CD4-positive, alpha-beta T cell treated with Interleukin-1 beta for 1 hour (primary cell): ENCODE results near the gene MICAL1.

Source experiments
- DNase-seq, 2 donors: peaks; one replicate each; pipeline ENCODE4 v3.0.0-alpha.2; 2020 to 2022

Gene MICAL1

GRCh38 chr6:109453594-109454495 lies 1.7 kb downstream of the MICAL1 start:
- no peak for DNase-seq

DNA sequence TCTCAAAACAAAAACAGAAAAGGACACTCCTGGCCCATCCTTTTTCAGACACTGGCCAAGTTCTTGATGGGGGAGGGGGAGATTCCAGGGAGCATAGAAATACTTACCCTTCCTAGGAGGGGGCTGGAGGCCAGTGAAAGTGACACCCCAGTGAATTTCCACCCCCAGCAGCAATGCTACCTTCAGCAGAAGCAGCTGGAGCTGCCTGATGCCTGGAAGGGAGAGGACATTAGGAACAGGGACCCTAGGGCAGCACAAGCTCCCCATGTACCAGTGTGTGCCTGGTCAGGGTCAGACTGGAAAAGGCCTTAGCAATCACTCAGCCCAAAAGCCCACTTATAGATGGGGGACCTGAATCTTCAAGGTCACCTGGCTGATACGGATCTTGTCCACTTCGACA lies 2.4 kb downstream of the MICAL1 start:
- no peak for DNase-seq

DNA sequence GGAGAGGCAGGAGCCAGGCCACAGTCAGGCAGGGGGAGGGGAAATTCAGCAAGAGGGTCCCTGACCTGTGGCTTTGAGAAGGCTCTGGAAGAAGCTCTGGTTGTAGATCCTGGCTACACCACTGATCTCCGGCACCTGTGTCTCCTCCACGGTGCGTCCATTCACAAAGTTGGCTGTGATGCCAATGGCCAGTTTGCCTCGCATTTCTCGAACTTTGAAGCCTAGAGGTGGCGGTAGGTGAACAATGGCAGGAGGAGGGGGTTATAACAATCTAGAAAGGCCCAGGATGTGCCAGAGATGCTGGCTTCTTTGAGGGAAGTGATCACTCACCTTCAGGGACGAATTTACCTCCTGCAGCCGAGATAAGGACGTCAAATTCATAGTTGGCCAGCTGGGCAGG lies 3.4 kb downstream of the MICAL1 start:
- DNase-seq: no peak

DNA sequence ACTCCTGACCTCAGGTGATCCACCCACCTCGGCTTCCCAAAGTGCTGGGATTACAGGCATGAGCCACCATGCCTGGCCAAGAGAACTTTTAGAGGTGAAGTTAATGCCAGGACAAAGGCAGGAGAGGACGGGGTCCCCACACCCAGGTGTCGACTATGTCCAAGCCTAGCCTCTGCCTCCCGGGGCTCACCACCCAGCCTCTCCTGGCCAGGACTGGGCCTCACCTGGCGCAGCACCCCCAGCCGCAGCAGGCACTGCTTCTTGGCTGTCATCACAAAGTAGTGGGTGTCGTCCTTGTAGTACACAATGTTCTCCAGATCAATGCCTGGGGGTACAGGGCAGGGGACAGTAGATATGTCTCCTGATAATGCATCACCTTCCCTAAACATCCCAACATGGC lies 4.2 kb downstream of the MICAL1 start:
- DNase-seq: no peak

DNA sequence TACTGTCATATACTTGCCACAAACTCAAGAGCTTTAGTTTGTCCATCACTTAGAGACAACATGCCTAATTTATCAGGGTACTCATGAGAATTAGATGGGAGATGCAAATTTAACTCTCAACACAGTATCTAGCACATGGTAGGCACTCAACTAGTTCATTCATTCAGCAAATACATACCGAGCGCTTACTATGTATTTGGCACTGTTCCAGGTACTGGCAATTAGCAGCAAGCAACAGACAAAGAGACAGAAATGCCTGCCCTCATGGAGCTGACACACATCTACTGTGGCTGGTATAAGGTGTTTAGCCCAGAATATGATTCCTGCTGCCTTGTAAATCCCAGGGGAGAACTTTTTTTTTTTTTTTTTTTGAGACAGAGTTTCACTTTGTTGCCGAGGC lies 4.8 kb downstream of the MICAL1 start:
- no peak for DNase-seq

DNA sequence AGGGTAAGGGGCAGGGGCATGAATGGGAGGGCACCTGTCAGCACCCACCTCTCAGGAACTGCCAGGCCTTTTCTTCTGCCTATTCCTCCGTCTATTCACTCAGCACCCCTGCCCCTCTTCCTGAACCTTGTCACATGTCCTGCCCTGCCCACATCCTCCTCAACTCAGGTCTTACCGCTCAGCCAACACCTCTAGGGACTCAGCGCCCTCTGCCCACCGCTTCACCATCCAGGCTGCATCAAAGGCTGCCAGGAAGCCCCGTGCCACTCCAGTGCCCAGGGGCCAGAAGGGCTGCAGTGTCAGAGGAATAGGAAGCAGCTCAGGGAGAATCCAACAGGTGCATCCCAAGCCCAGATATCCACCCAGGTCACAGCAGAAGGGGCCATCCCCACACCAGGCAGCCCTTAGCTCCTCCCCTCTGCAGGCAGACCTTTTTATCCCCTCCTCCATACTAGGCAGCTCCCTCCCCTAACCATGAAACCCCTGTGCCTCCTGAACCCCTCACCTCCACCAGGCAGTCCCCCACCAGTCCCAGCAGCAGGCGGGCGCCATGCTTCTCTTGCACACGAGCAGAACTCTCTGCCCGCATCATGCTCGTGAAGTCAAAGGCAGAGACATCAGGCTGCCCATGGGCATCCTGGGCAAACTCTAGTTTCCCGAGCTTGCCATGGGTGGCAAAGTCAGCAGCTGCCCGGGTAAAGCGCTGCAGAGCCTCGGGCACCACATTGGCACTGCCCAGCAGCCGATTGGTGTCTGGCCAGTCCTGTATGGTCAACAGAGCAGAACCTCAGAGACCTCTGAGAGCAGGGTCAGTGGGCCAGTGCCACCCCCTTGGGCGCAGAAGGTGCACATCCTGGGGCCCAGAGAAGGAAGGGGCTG lies 5.5 kb downstream of the MICAL1 start:
- peak; percentile 44 to 48 for DNase-seq

- DNase-seq: no peak
Measured at GRCh38 chr6:109449064-109449794, 6.3 kb downstream of the MICAL1 start.

GRCh38 chr6:109448615-109449014 lies 7.0 kb downstream of the MICAL1 start:
- DNase-seq: no peak

DNA sequence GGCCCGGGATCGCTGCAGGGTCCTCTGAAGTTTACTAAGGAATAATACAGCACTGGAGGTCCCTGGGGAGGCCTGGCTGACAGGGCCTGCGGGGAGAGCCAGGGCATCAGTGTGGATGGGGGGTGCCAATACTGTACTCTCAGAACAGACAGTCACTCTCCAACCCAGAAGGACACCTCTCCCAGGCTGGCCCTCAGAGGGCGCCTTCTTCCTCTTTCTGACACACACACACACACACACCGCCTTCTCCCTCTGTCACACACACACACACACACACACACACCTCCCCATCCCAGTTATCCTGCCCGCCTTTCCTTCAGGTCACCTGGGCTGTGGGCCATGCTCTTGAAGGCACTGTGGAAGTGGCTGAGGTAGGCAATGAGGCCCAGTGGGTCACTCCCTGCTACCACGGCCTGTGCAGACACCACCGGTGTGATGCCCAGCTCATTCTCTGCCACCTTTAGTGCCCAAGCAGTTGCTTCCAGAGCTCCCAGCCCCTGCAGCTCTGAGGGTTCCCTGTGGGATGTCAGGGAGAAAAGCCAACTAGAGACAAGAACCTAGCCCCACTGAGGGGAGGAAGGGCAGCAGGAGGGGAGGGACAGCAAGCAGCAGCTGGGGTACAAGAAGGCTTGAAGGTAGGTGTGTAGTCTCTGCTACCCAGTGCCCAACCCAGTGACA lies 7.6 kb downstream of the MICAL1 start:
- peak in 1 of 2 donors; percentile 37 for DNase-seq

- DNase-seq: no peak
Measured at GRCh38 chr6:109447087-109447486, 8.5 kb downstream of the MICAL1 start.

- DNase-seq: no peak
Measured at GRCh38 chr6:109446541-109446940, 9.0 kb downstream of the MICAL1 start.

- no peak for DNase-seq
Measured at GRCh38 chr6:109446072-109446471, 9.5 kb downstream of the MICAL1 start.

DNA sequence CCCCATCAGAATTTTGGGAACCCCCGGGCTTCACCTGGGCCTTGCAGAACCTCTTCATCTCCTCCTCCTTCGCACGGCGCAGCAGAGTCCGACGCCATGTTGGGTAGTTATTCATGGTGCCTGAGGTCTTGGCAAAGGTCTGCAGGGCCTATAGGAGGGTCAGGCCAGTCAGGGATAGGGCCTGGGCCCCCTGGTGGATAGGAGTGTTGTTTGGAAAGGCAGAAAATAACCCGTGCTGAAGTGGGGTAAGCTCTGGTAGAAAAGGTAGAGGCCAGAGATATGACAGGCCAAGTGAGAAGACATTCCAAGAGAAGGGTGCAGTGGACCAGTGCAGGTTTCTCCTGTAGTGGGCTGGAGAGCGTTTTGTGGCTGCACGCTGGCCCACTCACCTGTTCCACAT lies 10.2 kb downstream of the MICAL1 start:
- no peak for DNase-seq

DNA sequence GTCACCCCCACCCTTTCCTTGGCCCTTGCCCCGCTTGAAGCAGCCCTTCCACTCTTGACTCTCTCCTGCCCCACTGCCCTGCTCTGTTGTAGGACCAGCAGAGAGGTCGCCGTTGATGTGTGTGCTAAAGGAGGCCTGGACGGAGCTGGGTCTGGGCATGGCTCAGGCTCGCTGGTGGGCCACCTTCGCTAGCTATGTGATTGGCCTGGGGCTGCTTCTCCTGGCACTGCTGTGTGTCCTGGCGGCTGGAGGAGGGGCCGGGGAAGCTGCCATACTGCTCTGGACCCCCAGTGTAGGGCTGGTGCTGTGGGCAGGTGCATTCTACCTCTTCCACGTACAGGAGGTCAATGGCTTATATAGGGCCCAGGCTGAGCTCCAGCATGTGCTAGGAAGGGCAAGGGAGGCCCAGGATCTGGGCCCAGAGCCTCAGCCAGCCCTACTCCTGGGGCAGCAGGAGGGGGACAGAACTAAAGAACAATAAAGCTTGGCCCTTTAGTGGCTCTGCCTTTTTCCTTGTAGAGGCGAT lies 12.1 kb downstream of the MICAL1 start:
- no peak for DNase-seq

DNA sequence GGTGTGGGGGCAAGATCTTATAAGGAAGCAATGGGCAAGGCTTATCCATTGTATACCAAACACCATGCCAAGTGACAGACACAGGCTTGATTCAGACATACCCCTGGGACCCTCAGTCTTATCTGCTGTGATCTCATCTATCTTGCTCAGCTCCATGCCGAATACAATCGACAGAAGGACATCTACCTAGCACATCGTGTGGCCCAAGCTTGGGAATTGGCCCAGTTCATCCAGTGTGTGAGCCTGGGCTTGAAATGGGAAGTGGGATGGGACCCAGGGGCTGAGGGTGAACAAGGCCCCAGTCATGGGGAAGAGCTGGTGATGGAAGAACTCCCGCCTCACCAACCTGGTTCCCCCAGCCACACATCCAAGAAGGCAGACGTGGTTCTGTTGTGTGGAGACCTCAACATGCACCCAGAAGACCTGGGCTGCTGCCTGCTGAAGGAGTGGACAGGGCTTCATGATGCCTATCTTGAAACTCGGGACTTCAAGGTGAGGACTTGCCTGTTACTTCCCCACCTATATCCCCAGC lies 13.1 kb downstream of the MICAL1 start:
- no peak for DNase-seq

DNA sequence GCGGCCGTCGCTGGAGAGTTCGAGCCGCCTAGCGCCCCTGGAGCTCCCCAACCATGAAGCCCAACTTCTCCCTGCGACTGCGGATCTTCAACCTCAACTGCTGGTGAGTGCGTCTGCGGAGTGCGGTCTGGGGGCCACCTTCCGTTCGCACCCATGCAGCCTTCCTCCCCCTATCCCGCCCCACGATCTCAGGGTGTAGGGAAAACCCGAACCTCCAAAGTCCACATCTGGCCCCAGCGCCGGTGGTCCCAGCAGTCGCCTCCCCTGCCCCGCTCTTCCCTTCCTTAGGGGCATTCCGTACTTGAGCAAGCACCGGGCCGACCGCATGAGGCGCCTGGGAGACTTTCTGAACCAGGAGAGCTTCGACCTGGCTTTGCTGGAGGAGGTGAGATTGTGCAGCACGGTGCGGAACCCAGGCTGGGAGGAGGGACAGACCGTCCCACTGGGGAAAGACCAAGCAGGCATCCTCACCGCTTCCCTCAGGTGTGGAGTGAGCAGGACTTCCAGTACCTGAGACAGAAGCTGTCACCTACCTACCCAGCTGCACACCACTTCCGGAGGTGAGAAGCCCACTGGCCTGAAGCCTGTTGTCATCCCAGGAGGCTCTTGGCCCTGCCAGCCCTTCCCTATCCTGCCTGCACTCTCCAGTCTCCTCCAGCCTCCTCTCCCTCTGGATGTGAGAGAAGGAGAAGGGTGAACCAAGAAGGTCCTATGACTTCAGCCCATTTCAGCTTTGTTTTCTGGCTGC lies 14.3 kb downstream of the MICAL1 start:
- DNase-seq: peak; percentile 57 to 59

DNA sequence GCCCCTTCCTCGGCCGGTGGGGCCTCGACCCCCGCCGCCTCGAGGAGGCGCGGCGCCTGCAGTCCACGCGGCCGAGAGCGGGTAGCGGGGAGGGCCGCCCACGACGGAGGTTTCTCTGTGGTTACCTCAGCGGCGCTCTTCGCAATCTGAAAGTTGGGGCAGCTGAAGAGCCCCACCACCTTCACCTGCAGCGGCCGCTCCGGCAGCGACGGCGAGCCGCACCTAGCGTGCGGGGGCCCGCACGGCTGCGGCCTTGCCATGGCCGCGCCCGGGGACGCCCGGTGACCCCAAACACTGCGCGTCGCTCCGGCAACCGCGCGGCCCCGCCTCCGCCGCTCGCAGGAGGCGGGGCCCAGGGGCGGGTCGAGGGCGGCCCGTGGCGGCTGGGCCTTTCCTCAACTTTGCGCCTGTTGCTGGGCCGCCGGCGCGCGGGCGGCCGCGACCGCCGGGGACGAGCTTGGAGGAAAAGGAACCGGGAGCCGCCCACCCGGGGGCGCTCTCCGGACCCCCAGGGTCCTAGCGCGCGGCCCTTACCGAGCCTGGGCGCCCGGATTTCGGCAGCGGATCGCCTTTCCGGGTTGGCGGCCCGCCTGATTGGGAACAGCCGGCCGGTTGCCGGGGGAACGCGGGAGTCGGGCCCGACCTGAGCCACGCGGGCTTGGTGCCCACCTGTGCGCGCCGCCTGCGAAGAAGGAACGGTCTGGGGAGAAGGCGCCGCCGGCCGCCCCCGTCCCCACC lies 15.1 kb downstream of the MICAL1 start, which contains the start of the genes PPIL6 and SMPD2:
Gene PPIL6 (minus strand): TSS at position 298 of the 738 bp plus-strand sequence. CDS start 38 bp downstream, at position 260.
Gene SMPD2 (plus strand): TSS at position 394 of the 738 bp plus-strand sequence. CDS start 398 bp downstream, outside the sequence.
- peak; percentile 86 to 88 for DNase-seq

DNA sequence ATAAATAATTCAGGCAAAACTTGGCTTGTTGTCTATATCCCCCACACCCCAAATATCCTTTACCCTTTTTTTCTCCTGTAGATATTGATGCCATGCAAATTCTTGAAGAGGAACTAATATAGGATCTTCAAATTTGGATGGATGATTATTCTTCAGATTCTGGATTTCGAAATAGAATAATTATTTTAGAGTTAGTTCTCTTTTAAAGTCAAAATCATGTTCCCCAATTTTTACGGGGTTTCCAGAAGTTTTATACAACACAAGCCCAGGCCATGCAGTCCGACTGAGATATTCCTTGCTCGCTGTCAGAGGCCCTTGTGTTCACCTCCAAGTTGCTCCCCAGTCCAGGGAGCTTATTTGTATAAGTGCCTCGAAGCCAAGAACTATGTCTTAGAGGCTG lies 19.5 kb downstream of the MICAL1 start:
- DNase-seq: no peak

- no peak for DNase-seq
Measured at GRCh38 chr6:109434456-109434855, 21.1 kb downstream of the MICAL1 start.

DNA sequence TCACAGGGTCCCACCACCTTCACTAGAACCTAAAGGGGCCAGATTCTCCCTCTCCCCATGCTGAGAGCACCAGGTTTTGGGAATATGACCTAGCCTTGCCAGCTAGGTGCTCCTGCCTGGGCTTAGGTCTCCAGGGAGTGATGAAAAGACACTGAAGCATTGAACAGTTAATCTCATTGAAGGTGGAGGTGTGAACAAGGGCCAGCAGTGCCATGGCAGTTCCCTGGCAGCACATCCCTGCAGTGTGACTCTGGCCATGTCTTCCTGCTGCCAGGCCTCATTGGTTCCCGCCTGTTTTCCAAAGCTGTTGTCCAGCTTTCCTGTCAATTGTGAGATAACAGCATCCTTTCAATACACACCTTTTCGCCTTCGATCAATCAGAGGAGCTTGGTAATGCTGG lies 26.1 kb downstream of the MICAL1 start:
- DNase-seq: no peak
